Fibroblast of skin of back (primary cell): Measurements from ENCODE around the gene DHDH. TPM values are rescaled to one million over a fixed set of nuclear protein-coding genes. Genes with fewer than 3 reads are reported as not detected.
"Not testable (repeated sequence)": the region's sequence is repeated elsewhere in the genome, so short reads cannot be mapped to it uniquely, and the experiment has no call there.

Experiments
- DNase-seq: peaks from one replicate; pipeline ENCODE4 v3.0.0-alpha.2; 2013
- polyA plus RNA-seq, 2 experiments: library from polyadenylated mRNA; unstranded; fragments of 120-200 nt; gene quantifications; one replicate each; pipeline ENCODE4 v1.2.1, GENCODE V29; 2013; ENCODE audit not compliant: insufficient read length in 2 of 2

Gene DHDH
- not detected for polyA plus RNA-seq (2013, experiment 1 of 2; ENCODE audit: insufficient read length)
- not detected for polyA plus RNA-seq (2013, experiment 2 of 2; ENCODE audit: insufficient read length)

GRCh38 chr19:48933382-48933932 lies at the start of gene DHDH:
Gene DHDH (plus strand): TSS chr19:48933699. CDS start chr19:48933722, 23 bp downstream.
- peak; percentile 41 for DNase-seq

GRCh38 chr19:48883726-48884125 lies 49.8 kb upstream of the DHDH start:
- no peak for DNase-seq

- no peak for DNase-seq
Measured at GRCh38 chr19:48887861-48888612, 45.5 kb upstream of the DHDH start.

- DNase-seq = not testable (repeated sequence)
Measured at GRCh38 chr19:48889496-48889895, 44.0 kb upstream of the DHDH start.

- DNase-seq = no peak
Measured at GRCh38 chr19:48890551-48890950, 42.9 kb upstream of the DHDH start.

GRCh38 chr19:48895226-48895625 lies 38.3 kb upstream of the DHDH start:
- no peak for DNase-seq

GRCh38 chr19:48896191-48896720 lies 37.2 kb upstream of the DHDH start:
- peak; percentile 49 for DNase-seq

- no peak for DNase-seq
Measured at GRCh38 chr19:48897181-48897580, 36.3 kb upstream of the DHDH start.

GRCh38 chr19:48899386-48899749 lies 34.1 kb upstream of the DHDH start:
- not testable (repeated sequence) for DNase-seq

- peak; percentile 99 for DNase-seq
Measured at GRCh38 chr19:48899781-48900476, 33.6 kb upstream of the DHDH start, which contains the start of gene NUCB1. Gene NUCB1 (plus strand): TSS chr19:48900312. CDS start chr19:48900797, 485 bp downstream.

GRCh38 chr19:48900477-48901406 lies 32.8 kb upstream of the DHDH start:
- DNase-seq = peak; percentile 34

- not testable (repeated sequence) for DNase-seq
Measured at GRCh38 chr19:48902291-48902690, 31.2 kb upstream of the DHDH start.

GRCh38 chr19:48903788-48904187 lies 29.7 kb upstream of the DHDH start:
- DNase-seq = not testable (repeated sequence)

GRCh38 chr19:48905664-48906063 lies 27.8 kb upstream of the DHDH start:
- DNase-seq = no peak

GRCh38 chr19:48906324-48906723 lies 27.2 kb upstream of the DHDH start:
- DNase-seq = no peak

GRCh38 chr19:48907671-48908070 lies 25.8 kb upstream of the DHDH start:
- no peak for DNase-seq

GRCh38 chr19:48909424-48910077 lies 23.9 kb upstream of the DHDH start:
- not testable (repeated sequence) for DNase-seq

- DNase-seq = no peak
Measured at GRCh38 chr19:48910803-48911202, 22.7 kb upstream of the DHDH start.

- DNase-seq = peak; percentile 16
Measured at GRCh38 chr19:48913114-48913889, 20.2 kb upstream of the DHDH start.

- no peak for DNase-seq
Measured at GRCh38 chr19:48914181-48914580, 19.3 kb upstream of the DHDH start.

GRCh38 chr19:48915757-48916156 lies 17.7 kb upstream of the DHDH start:
- DNase-seq = no peak
